Measurements from ENCODE around the gene CATSPER1.

DNA sequence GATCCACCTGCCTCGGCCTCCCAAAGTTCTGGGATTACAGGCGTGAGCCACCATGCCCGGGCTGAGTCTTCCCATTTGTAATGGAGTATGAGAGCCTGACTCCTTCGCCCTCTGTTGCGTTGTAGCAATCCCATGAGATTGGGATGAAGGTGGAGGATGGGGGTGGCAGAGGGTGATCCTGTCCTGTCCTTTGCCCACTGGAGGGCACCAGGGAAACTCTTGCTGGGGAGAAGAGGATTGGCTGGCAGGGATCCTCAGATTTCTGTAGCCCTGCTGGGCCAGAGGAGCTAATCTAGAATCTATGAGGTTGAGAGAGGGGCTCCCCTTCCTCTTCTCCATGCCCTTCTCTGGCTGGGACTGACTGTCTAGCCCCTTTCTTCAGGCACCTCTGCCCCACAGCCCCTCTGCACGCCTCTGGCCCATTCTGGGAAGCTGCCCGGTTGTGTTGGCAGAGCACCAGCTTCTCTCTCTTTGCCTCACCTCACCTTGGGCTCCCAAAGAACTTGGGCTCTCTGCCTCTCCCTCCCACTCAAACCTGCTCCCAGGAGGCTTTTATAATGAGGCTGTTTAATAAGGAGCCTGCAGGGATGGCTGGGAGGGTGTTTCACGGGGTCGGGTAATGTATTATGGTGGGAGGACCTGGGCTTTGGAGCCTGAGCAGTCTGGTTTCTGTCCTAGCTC, 9.5 kb upstream of the CATSPER1 start:
- TF ChIP-seq, protein P1, sequence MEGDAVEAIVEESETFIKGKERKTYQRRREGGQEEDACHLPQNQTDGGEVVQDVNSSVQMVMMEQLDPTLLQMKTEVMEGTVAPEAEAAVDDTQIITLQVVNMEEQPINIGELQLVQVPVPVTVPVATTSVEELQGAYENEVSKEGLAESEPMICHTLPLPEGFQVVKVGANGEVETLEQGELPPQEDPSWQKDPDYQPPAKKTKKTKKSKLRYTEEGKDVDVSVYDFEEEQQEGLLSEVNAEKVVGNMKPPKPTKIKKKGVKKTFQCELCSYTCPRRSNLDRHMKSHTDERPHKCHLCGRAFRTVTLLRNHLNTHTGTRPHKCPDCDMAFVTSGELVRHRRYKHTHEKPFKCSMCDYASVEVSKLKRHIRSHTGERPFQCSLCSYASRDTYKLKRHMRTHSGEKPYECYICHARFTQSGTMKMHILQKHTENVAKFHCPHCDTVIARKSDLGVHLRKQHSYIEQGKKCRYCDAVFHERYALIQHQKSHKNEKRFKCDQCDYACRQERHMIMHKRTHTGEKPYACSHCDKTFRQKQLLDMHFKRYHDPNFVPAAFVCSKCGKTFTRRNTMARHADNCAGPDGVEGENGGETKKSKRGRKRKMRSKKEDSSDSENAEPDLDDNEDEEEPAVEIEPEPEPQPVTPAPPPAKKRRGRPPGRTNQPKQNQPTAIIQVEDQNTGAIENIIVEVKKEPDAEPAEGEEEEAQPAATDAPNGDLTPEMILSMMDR (IDR thresholded peaks at IDR 0.05; ENCODE audit: low read depth, low read length) = no peak
- TF ChIP-seq EZH2phosphoT487 (IDR thresholded peaks at IDR 0.05; ENCODE audit: low read depth) = no peak
